ENCODE results near the gene CCND1.

CCND1 gene

GRCh38 chr11:69664103-69664775 lies 23.3 kb downstream of the CCND1 start:
- in situ Hi-C loops (cut with MboI; ENCODE audit: low sequenced_read_pairs, unreplicated experiment), result no loop called here
- no peak for DNase-seq (ENCODE audit: low spot score)
- TF ChIP-seq CTCF (IDR thresholded peaks at IDR 0.05; ENCODE audit: borderline replicate concordance, control extremely low read depth, extremely low read depth, insufficient read depth, missing control alignments), result no peak

- in situ Hi-C loops (cut with MboI; ENCODE audit: low sequenced_read_pairs, unreplicated experiment), result no loop called here
- DNase-seq (ENCODE audit: low spot score), result no peak
- no peak for TF ChIP-seq CTCF (IDR thresholded peaks at IDR 0.05; ENCODE audit: borderline replicate concordance, control extremely low read depth, extremely low read depth, insufficient read depth, missing control alignments)
Observed at GRCh38 chr11:69664901-69665300, 23.9 kb downstream of the CCND1 start.

GRCh38 chr11:69665669-69666068 lies 24.7 kb downstream of the CCND1 start:
- in situ Hi-C loops (cut with MboI; ENCODE audit: low sequenced_read_pairs, unreplicated experiment), result no loop called here
- no peak for DNase-seq (ENCODE audit: low spot score)
- TF ChIP-seq CTCF (IDR thresholded peaks at IDR 0.05; ENCODE audit: borderline replicate concordance, control extremely low read depth, extremely low read depth, insufficient read depth, missing control alignments), result no peak

GRCh38 chr11:69666261-69666660 lies 25.3 kb downstream of the CCND1 start:
- TF ChIP-seq CTCF (IDR thresholded peaks at IDR 0.05; ENCODE audit: borderline replicate concordance, control extremely low read depth, extremely low read depth, insufficient read depth, missing control alignments), result no peak
- DNase-seq (ENCODE audit: low spot score), result no peak
- in situ Hi-C loops (cut with MboI; ENCODE audit: low sequenced_read_pairs, unreplicated experiment), result no loop called here

GRCh38 chr11:69666752-69667536 lies 26.0 kb downstream of the CCND1 start:
- no peak for DNase-seq (ENCODE audit: low spot score)
- in situ Hi-C loops (cut with MboI; ENCODE audit: low sequenced_read_pairs, unreplicated experiment), result no loop called here
- no peak for TF ChIP-seq CTCF (IDR thresholded peaks at IDR 0.05; ENCODE audit: borderline replicate concordance, control extremely low read depth, extremely low read depth, insufficient read depth, missing control alignments)

- in situ Hi-C loops (cut with MboI; ENCODE audit: low sequenced_read_pairs, unreplicated experiment), result no loop called here
- no peak for DNase-seq (ENCODE audit: low spot score)
- no peak for TF ChIP-seq CTCF (IDR thresholded peaks at IDR 0.05; ENCODE audit: borderline replicate concordance, control extremely low read depth, extremely low read depth, insufficient read depth, missing control alignments)
Observed at GRCh38 chr11:69667619-69668604, 27.0 kb downstream of the CCND1 start.
